Measurements from ENCODE around the gene OGDH. TPM values are rescaled to one million over a fixed set of nuclear protein-coding genes. Genes with fewer than 3 reads are reported as not detected.

Gene OGDH
- total and polyA plus RNA-seq, 4 donors = 39.0 to 142 (median 59.9) TPM

DNA sequence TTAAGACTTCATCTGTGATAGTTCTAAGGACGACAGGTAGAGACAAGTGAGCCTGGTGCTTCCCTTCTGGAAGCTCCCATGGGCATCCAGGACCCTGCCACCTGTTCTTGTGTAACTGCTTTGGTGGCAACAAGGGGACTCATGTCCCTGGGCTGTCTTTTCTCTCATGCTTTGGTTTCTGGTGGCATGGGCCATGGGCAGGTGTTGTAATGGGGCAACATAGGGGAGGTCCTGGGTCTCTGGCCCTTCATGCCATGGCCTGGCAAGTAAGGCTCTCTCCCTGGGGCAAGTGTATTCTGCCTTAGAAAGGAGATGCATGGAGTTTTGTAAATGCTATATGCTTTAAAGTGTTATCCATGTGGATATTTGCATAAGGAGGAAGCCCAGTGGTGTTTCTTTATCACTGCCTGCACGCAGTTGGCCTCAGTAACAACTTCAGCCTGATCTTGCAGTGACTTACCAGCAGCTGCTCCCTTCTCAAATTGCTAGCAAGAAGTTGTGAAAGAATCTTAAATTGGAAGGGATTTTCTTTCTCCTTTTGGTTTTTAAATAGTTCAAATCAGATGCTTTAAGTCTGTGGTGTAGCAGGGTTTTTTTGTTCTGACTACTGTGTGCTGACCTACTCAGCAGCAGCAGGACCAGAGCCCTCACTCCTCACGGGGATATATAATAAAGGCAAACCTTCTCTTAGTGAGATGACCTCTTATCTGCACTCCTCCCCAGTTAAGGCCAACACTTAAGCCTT lies 39.9 kb downstream of the OGDH start:
- no peak for TF ChIP-seq CTCF (IDR thresholded peaks at IDR 0.05; ENCODE audit: control extremely low read depth, extremely low read depth)
- no peak for ATAC-seq (ENCODE audit: insufficient read depth, low FRiP score)
- Histone ChIP-seq H3K36me3 (ENCODE audit: control insufficient read depth in 4 of 4, insufficient read depth in 4 of 4, low read length in 4 of 4) (peaks cover 19 to 40% (median 22%) of the 10 kb centered on the region in 4 donors), H3K9me3 (ENCODE audit: control insufficient read depth in 4 of 4, insufficient read depth in 3 of 4, low read length in 3 of 4) (no peaks in the 10 kb centered on the region), H3K4me1 (ENCODE audit: control insufficient read depth in 5 of 5, insufficient read depth in 5 of 5, low read length in 5 of 5) (peaks cover 0 to 7% (median 0%) of the 10 kb centered on the region in 5 donors), H3K4me3 (no peak overlapping the region), H3K9ac (ENCODE audit: insufficient read depth in 1 of 2, low read length in 2 of 2) (no peak overlapping the region), H3K27me3 (ENCODE audit: control insufficient read depth in 3 of 3, insufficient read depth in 3 of 3, low read length in 2 of 3) (no peaks in the 10 kb centered on the region), H3K27ac (ENCODE audit: low read depth in 1 of 2, low read length in 1 of 2) (no peak overlapping the region)
- no peak for DNase-seq
- WGBS, 2 donors = 93 to 99% methylated on average over 3 of the region's 3 CpGs

DNA sequence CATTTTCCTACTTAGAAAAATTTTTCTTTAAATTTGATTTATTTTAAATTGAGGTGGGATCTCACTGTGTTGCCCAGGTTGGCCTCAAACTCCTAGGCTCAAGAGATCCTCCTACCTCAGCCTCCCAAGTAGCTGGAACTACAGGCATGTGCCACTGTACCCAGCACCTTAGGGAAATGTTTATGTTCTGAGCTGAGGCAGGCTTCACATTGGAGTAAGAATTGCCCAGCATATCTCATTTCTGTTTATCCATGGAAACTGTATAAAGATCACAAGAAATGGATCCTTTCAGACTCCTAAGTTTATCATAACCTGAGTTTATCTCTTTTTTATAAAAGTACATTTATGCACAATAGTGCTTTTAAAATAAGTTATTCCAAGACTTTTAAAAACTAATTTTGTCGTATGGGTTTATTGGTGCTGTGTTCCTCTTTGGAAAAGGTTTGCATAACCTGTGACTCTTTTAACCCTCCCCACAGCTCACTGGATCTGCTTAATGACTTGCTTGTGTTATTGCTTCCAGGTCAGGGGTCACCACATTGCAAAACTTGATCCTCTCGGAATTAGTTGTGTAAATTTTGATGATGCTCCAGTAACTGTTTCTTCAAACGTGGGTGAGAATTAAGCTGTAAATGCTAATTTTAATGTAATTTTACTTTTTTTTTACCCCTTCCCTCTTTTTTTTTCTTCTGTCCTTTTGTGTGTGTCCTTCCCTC lies 40.7 kb downstream of the OGDH start:
- Histone ChIP-seq H3K27me3 (ENCODE audit: control insufficient read depth in 3 of 3, insufficient read depth in 3 of 3, low read length in 2 of 3) (no peaks in the 10 kb centered on the region), H3K27ac (ENCODE audit: low read depth in 1 of 2, low read length in 1 of 2) (no peak overlapping the region), H3K9ac (ENCODE audit: insufficient read depth in 1 of 2, low read length in 2 of 2) (no peak overlapping the region), H3K4me3 (no peak overlapping the region), H3K4me1 (ENCODE audit: control insufficient read depth in 5 of 5, insufficient read depth in 5 of 5, low read length in 5 of 5) (peaks cover 0 to 5% (median 0%) of the 10 kb centered on the region in 5 donors), H3K9me3 (ENCODE audit: control insufficient read depth in 4 of 4, insufficient read depth in 3 of 4, low read length in 3 of 4) (no peaks in the 10 kb centered on the region), H3K36me3 (ENCODE audit: control insufficient read depth in 4 of 4, insufficient read depth in 4 of 4, low read length in 4 of 4) (peaks cover 21 to 42% (median 23%) of the 10 kb centered on the region in 4 donors)
- DNase-seq = no peak
- WGBS, 2 donors = 67 to 73% methylated on average over 3 of the region's 3 CpGs
- TF ChIP-seq CTCF (IDR thresholded peaks at IDR 0.05; ENCODE audit: control extremely low read depth, extremely low read depth) = no peak
- ATAC-seq (ENCODE audit: insufficient read depth, low FRiP score) = no peak

GRCh38 chr7:44647981-44648714 lies 41.7 kb downstream of the OGDH start:
- Histone ChIP-seq H3K27ac (ENCODE audit: low read depth in 1 of 2, low read length in 1 of 2) (no peak overlapping the region), H3K9me3 (ENCODE audit: control insufficient read depth in 4 of 4, insufficient read depth in 3 of 4, low read length in 3 of 4) (no peaks in the 10 kb centered on the region), H3K4me1 (ENCODE audit: control insufficient read depth in 5 of 5, insufficient read depth in 5 of 5, low read length in 5 of 5) (peaks cover 0 to 5% (median 0%) of the 10 kb centered on the region in 5 donors), H3K27me3 (ENCODE audit: control insufficient read depth in 3 of 3, insufficient read depth in 3 of 3, low read length in 2 of 3) (no peaks in the 10 kb centered on the region), H3K36me3 (ENCODE audit: control insufficient read depth in 4 of 4, insufficient read depth in 4 of 4, low read length in 4 of 4) (peaks cover 21 to 44% (median 23%) of the 10 kb centered on the region in 4 donors), H3K4me3 (no peak overlapping the region), H3K9ac (ENCODE audit: insufficient read depth in 1 of 2, low read length in 2 of 2) (no peak overlapping the region)
- TF ChIP-seq CTCF (IDR thresholded peaks at IDR 0.05; ENCODE audit: control extremely low read depth, extremely low read depth) = no peak
- DNase-seq = no peak
- ATAC-seq (ENCODE audit: insufficient read depth, low FRiP score) = no peak
- 94 to 99% methylated on average over 4 of the region's 4 CpGs for WGBS, 2 donors
